Islet precursor cell (in vitro differentiated cells): ENCODE results near the gene VASN.
"Not testable (repeated sequence)": the region's sequence is repeated elsewhere in the genome, so short reads cannot be mapped to it uniquely, and the experiment has no call there.

Experiments
- DNase-seq: peaks from one replicate; pipeline ENCODE4 v3.0.0-alpha.2; 2018

The VASN gene

DNA sequence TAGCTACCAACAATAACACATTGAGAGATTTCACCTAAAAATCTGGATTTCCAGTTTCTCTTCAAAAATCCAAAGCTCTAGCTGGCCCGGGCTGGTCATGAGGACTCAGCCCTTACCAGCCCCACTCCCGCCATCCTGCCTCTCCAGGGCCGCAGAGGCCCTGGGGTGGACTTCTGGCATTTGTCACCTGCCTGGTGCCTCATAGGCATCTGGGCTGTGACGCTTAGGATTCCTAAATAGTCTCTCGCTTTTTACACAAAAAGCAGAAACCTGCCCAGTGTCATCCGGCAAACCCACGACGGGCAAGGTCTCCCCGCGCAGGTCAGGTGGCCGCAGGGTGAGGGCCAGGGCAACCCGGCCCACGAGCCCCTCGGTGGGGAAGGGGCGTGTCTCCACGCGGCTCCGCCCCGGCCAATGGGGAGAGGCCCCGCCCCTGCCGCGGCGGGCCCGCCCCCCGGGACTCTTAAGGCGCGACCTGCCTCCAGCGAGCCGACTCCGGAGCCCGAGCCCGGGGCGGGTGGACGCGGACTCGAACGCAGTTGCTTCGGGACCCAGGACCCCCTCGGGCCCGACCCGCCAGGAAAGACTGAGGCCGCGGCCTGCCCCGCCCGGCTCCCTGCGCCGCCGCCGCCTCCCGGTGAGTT lies at the start of gene VASN:
Gene VASN (plus strand): TSS at position 492 of the 644 bp plus-strand sequence. CDS start 9,030 bp downstream, outside the sequence.
- DNase-seq: peak; percentile 88

DNA sequence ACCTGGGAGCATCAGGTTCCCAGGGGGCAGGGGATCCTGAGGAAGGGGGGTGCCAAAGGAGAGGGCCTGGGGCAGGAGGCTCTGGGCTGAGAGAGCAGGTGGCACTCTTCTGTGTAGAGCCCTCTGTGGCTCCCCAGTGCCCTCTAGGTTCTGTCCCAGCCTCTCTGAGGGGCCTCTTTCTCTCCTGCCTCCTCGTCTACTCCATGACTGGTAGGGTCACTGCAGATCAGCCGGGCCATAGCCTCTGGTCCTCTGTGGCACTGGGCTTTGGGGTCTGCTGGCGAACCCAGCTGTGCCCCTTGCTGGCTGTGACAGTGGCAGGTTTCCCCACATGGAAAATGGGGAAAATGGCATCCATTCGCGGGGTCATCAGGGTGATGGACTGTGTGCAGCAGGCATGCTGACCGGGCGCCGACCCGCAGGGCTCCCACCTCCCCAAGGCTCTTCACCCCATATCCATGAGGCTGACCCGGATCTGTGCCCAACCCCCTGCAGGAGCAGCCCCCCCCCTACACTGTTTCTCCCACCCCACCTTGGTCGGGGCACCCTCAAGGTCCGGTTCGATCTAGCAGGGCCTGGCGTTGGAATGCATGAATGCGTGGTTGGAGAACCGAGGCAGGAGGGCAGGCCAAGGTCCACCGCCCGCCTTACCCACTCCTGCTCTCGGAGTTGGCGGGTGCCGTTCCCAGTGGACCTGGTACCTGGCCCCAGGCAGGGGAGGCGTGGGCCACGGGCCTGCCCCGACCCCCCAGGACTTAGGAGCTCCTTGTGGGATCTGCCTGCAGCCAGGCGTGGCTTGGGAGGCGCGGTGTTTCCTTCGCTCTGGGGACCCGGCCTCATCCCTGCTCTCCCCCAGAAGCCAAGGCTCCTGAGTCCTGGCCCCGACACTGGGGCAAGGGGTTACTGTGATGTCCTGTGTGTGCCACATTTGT lies 49.3 kb upstream of the VASN start:
- no peak for DNase-seq

GRCh38 chr16:4323071-4323844 lies 48.4 kb upstream of the VASN start:
- DNase-seq: no peak

DNA sequence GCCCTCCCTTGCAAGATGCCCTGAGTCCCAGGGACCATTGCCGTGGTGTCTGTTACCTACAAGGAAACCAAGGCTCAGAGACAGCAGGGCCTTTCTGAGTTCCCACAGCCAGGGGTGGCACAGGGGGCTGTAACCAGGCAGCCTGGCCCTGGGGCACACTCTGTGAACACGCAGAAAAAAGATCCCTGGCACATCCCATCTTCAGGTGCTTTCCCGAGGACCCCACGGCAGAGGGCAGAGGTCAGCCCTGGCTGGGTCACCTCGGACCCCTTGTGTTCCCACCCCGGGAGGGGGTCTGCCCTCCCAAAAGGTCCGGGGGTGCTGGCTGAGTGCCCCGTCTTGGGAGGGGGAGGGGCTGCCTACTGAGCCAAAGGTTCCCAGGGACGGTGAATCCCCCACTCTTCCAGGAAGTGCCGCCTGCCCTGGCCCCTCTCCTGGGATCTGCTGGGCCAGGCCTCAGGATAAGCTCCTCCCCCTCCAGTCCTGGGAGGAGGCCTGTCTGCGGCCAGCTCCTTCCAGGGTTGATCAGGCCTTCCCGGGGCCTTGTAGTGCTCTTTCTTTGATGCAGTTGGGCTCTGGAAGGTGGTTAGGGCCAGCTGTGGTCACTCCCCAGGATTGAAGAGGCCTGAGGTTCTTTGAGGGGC lies 47.7 kb upstream of the VASN start:
- peak; percentile 86 for DNase-seq

GRCh38 chr16:4324492-4325252 lies 47.0 kb upstream of the VASN start:
- no peak for DNase-seq

GRCh38 chr16:4325253-4325758 lies 46.3 kb upstream of the VASN start:
- no peak for DNase-seq

DNA sequence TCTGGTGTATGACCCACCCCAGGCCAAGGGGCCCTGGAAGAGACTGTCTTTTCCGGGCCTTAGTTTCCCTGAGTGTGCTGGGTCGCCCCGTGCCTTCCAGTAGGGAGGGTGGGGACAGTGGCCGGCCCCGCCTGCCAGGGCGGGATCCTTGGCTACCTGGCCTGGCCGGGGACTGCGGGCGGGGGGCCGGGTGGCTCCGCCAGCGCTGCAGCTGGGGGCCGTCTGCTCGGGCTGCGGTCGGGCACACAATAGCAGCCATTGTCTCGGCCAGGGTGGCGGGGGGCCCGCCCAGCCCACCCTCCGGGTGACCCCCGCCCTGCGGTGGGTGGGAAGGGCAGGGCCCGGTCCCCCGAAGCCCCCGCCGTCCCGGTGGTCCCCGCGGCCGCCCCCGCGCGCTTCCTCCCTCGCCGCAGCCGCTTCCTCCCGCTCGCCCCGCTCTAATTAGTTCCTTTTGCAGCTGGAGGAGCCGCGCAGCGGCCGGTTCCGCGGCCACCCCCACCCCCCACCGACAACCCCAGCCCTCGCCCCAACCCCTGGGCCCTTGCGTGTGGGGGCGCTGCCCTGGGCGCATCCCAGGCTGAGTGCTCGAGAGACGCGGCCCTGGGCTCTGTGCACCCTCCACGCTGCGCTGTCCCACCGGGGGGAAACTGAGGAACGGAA lies 44.1 kb upstream of the VASN start:
- no peak for DNase-seq

GRCh38 chr16:4328046-4328781 lies 43.4 kb upstream of the VASN start:
- DNase-seq: peak; percentile 94

GRCh38 chr16:4328782-4329775 lies 42.6 kb upstream of the VASN start:
- no peak for DNase-seq

- DNase-seq: peak; percentile 81
These were observed 41.3 kb upstream of the VASN start for GRCh38 chr16:4330277-4330874.

DNA sequence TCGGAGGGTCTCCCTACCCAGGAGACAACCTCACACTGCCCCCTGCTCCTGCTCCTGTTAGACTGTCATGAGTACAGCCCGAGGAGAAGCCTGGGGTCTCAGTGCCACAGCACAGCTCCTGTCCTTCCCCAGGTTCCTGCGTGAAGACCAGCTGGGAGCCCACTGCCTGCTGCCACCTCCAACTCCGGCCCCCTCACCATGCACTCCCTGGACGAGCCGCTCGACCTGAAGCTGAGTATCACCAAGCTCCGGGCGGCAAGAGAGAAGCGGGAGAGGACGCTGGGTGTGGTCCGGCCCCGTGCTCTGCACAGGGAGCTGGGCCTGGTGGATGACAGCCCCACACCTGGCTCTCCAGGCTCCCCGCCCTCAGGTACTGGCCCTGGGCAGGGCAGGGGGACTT lies 39.6 kb upstream of the VASN start:
- DNase-seq: no peak

DNA sequence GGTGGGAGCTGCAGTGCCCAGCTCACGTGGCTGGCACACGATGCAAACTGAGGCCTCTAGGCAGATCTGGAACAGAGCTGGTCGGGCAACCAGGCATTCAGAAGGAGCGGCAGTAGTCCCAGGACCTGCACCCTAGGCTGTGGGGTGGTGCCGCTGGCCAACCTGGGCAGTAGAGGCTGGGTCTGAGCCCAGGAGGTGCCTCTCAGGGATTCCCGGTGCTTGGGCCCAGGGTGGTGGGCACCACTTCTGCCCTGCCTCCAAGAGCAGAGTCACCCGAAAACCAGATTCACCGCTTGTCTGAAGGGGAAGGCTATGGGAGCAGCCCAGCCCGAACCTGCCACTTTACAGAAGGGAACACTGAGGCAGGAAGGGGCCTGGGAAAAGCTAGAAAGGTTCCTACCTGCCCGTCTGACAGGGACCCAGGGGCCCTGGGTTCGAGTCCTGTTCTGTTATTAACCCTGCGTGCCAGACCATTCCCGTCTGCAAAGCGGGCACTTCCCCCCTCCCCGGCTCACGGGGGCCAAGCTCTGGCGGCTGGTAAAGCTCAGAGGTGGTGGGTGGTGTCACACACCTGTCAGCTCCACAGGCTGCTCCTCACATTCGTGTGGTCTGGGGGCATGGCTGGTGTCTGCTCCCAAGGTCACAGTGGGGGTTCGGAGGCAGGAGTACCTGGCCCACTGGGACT lies 38.9 kb upstream of the VASN start:
- no peak for DNase-seq

GRCh38 chr16:4333308-4333638 lies 38.4 kb upstream of the VASN start:
- DNase-seq: no peak

GRCh38 chr16:4333714-4334113 lies 37.9 kb upstream of the VASN start:
- not testable (repeated sequence) for DNase-seq

DNA sequence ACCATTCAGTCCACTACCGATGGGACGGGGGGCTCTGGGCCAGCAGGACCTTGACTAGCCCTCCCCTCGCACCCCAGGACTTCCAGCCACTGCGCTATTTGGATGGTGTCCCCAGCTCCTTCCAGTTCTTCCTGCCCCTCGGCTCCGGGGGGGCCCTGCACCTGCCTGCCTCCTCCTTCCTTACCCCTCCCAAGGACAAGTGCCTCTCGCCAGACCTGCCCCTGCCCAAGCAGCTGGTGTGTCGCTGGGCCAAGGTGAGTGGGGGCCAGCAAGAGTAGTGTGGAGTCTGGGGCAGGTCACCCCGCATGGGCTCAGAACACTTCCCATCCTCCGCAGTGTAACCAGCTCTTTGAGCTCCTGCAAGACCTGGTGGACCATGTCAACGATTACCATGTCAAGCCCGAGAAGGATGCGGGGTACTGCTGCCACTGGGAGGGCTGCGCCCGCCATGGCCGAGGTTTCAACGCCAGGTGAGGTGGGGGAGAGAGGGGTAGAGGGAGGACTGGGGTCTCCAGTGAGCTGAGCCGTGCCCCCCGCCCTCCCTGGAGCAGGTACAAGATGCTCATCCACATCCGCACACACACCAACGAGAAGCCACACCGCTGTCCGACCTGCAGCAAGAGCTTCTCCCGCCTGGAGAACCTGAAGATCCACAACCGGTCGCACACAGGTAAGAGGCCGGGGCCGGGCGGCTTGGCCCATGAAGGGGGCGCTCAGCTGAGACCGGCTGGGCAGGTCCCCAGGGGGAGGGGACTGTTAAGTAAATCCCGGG lies 36.7 kb upstream of the VASN start:
- no peak for DNase-seq

GRCh38 chr16:4336701-4337539 lies 34.7 kb upstream of the VASN start:
- no peak for DNase-seq
